H9 (cell line): ENCODE measurements around the gene COQ5. TPM values are rescaled to one million over a fixed set of nuclear protein-coding genes. Genes with fewer than 3 reads are reported as not detected.

Experiments
- DNase-seq: peaks from one replicate; pipeline ENCODE4 v3.0.0-alpha.2; 2017
- H2AFZ ChIP-seq: one replicate; pipeline ENCODE4 v1.6.1; 2013; ENCODE audit warnings: mild to moderate bottlenecking, low read length, control low read depth, moderate library complexity
- H2AK5ac ChIP-seq: 2 replicates; pipeline ENCODE4 v1.6.1; 2013; ENCODE audit warnings: low read length, control low read depth, mixed read lengths; ENCODE audit not compliant: insufficient read length
- H2BK120ac ChIP-seq: one replicate; pipeline ENCODE4 v1.6.1; 2013; ENCODE audit warnings: low read depth, mild to moderate bottlenecking, low read length, control low read depth, inconsistent platforms; ENCODE audit not compliant: poor library complexity, severe bottlenecking
- H2BK12ac ChIP-seq: 2 replicates; pipeline ENCODE4 v1.6.1; 2013; ENCODE audit warnings: low read length, control low read depth, mixed read lengths, low read depth; ENCODE audit not compliant: insufficient read length
- H2BK15ac ChIP-seq: 2 replicates; pipeline ENCODE4 v1.6.1; 2013; ENCODE audit warnings: low read depth, low read length, control low read depth
- H2BK20ac ChIP-seq: one replicate; pipeline ENCODE4 v1.6.1; 2013; ENCODE audit warnings: low read depth, mild to moderate bottlenecking, low read length, control low read depth, inconsistent platforms; ENCODE audit not compliant: poor library complexity, severe bottlenecking
- H2BK5ac ChIP-seq: 2 replicates; pipeline ENCODE4 v1.6.1; 2013; ENCODE audit warnings: low read length, control low read depth, mixed read lengths; ENCODE audit not compliant: insufficient read length
- H3K14ac ChIP-seq: 2 replicates; pipeline ENCODE4 v1.6.1; 2013; ENCODE audit warnings: low read length, control low read depth; ENCODE audit not compliant: insufficient read depth
- H3K18ac ChIP-seq: 2 replicates; pipeline ENCODE4 v1.6.1; 2013; ENCODE audit warnings: low read depth, mild to moderate bottlenecking, mixed read lengths, low read length, control low read depth; ENCODE audit not compliant: insufficient read length
- H3K23ac ChIP-seq: 2 replicates; pipeline ENCODE4 v1.6.1; 2013; ENCODE audit warnings: low read length, control low read depth, mixed read lengths, low read depth; ENCODE audit not compliant: insufficient read length
- H3K23me2 ChIP-seq: 2 replicates; pipeline ENCODE4 v1.6.1; 2013; ENCODE audit warnings: low read depth, mild to moderate bottlenecking, mixed read lengths, low read length, control low read depth; ENCODE audit not compliant: insufficient read length, poor library complexity, severe bottlenecking
- H3K27ac ChIP-seq: 2 replicates; pipeline ENCODE4 v1.5.1; 2013; ENCODE audit warnings: low read length, control low read depth, mixed read lengths, low read depth; ENCODE audit not compliant: insufficient read length
- H3K27me3 ChIP-seq: 2 replicates; pipeline ENCODE4 v1.6.1; 2013; ENCODE audit warnings: low read length, control low read depth, inconsistent platforms; ENCODE audit not compliant: insufficient read depth
- H3K4ac ChIP-seq: 2 replicates; pipeline ENCODE4 v1.6.1; 2013; ENCODE audit warnings: low read depth, mild to moderate bottlenecking, control low read depth, inconsistent platforms, low read length, moderate library complexity
- H3K4me1 ChIP-seq: 2 replicates; pipeline ENCODE4 v1.6.1; 2013; ENCODE audit warnings: low read length, control low read depth, inconsistent platforms; ENCODE audit not compliant: insufficient read depth
- H3K4me2 ChIP-seq: 2 replicates; pipeline ENCODE4 v1.6.1; 2013; ENCODE audit warnings: low read length, control low read depth, mixed read lengths; ENCODE audit not compliant: insufficient read length, insufficient read depth
- H3K56ac ChIP-seq: 2 replicates; pipeline ENCODE4 v1.6.1; 2013; ENCODE audit warnings: low read depth, mild to moderate bottlenecking, mixed read lengths, low read length, control low read depth; ENCODE audit not compliant: insufficient read length
- H3K79me1 ChIP-seq: 2 replicates; pipeline ENCODE4 v1.6.1; 2013; ENCODE audit warnings: low read depth, mild to moderate bottlenecking, moderate library complexity, low read length, control low read depth, inconsistent platforms; ENCODE audit not compliant: insufficient read depth, poor library complexity, severe bottlenecking
- H3K79me2 ChIP-seq: 2 replicates; pipeline ENCODE4 v1.6.1; 2013; ENCODE audit warnings: low read length, control low read depth, inconsistent platforms; ENCODE audit not compliant: insufficient read depth
- H3K9ac ChIP-seq: 2 replicates; pipeline ENCODE4 v1.6.1; 2013; ENCODE audit warnings: low read length, control low read depth, mixed read lengths; ENCODE audit not compliant: insufficient read length; ENCODE audit errors: extremely low read depth
- H3K9me3 ChIP-seq: one replicate; pipeline ENCODE4 v1.6.1; 2013; ENCODE audit warnings: low read depth, low read length, inconsistent platforms; ENCODE audit not compliant: control insufficient read depth
- H3T11ph ChIP-seq: one replicate; pipeline ENCODE4 v1.6.1; 2013; ENCODE audit warnings: mild to moderate bottlenecking, low read length, control low read depth, inconsistent platforms
- H4K20me1 ChIP-seq: one replicate; pipeline ENCODE4 v1.6.1; 2013; ENCODE audit not compliant: control insufficient read depth, insufficient read length, insufficient read depth
- H4K5ac ChIP-seq: 2 replicates; pipeline ENCODE4 v1.6.1; 2013; ENCODE audit warnings: low read depth, mild to moderate bottlenecking, mixed read lengths, low read length, control low read depth; ENCODE audit not compliant: insufficient read length
- H4K8ac ChIP-seq: replicated peaks from 2 replicates; pipeline ENCODE4 v1.6.1; 2013; ENCODE audit warnings: low read length, control low read depth, mixed read lengths, low read depth; ENCODE audit not compliant: insufficient read length
- H4K91ac ChIP-seq: 2 replicates; pipeline ENCODE4 v1.6.1; 2013; ENCODE audit warnings: low read depth, mild to moderate bottlenecking, moderate library complexity, mixed read lengths, low read length, control low read depth; ENCODE audit not compliant: insufficient read length
- H3K27ac Mint-ChIP-seq, 3 experiments: 2 replicates in 2 of 3; 3 replicates in 1 of 3; pipeline ENCODE4 v1.8.0; 2020 to 2021; ENCODE audit warnings: mixed read lengths in 3 of 3, mild to moderate bottlenecking in 1 of 3, moderate library complexity in 1 of 3
- H3K27me3 Mint-ChIP-seq: 2 replicates; pipeline ENCODE4 v1.8.0; 2021; ENCODE audit warnings: low read depth, mild to moderate bottlenecking, moderate library complexity, mixed read lengths
- H3K36me3 Mint-ChIP-seq, 3 experiments: 2 replicates in 2 of 3; 3 replicates in 1 of 3; pipeline ENCODE4 v1.8.0; 2020 to 2021; ENCODE audit warnings: low read depth in 3 of 3, mixed read lengths in 3 of 3; ENCODE audit not compliant: insufficient read depth in 1 of 3
- H3K4me1 Mint-ChIP-seq, 2 experiments: 2 replicates each; pipeline ENCODE4 v1.8.0; 2020; ENCODE audit warnings: mixed read lengths in 2 of 2
- H3K4me3 Mint-ChIP-seq, 2 experiments: 2 replicates in 1 of 2; 3 replicates in 1 of 2; pipeline ENCODE4 v1.8.0; 2020 to 2021; ENCODE audit warnings: mild to moderate bottlenecking in 2 of 2, mixed read lengths in 2 of 2, moderate library complexity in 1 of 2
- H3K9me3 Mint-ChIP-seq, 2 experiments: 2 replicates in 1 of 2; 3 replicates in 1 of 2; pipeline ENCODE4 v1.8.0; 2020; ENCODE audit warnings: mild to moderate bottlenecking in 2 of 2, mixed read lengths in 2 of 2, moderate library complexity in 1 of 2
- CTCF ChIP-seq: fragments of 200-600 bp; sonication (generic); conservative IDR thresholded peaks from 3 replicates; pipeline ENCODE4 v1.8.0; 2021; ENCODE audit warnings: antibody characterized with exemption, mild to moderate bottlenecking
- WGBS: extraction: QIAGEN DNeasy Blood & Tissue Kit; methylation state at CpG from one replicate; pipeline ENCODE4 v1.1.7; 2013; ENCODE audit warnings: missing lambda C conversion rate, low lambda C conversion rate, mixed read lengths; ENCODE audit not compliant: insufficient read length; ENCODE audit errors: extremely low coverage; 5-methylcytosine and 5-hydroxymethylcytosine counted together
- total RNA-seq: library from RNA; stranded (reverse); gene quantifications from 2 replicates; pipeline ENCODE4 v1.2.1, GENCODE V29; 2021

COQ5 gene
- total RNA-seq, 1 experiment from 2014 or later = 34.8 TPM

GRCh38 chr12:120495731-120496412 lies 33.1 kb downstream of the COQ5 start, which contains the start of gene DYNLL1:
Gene DYNLL1, plus strand, starts transcription at chr12:120496113. Its CDS starts 309 bp downstream, at chr12:120496422.
- Mint-ChIP-seq H3K4me3 (peak within 1 kb of the TSS; percentile 97 to 99), H3K9me3 (no peaks in the 10 kb centered on the region)
- WGBS = no CpG with 5 or more reads among the region's 53 CpGs

More at GRCh38 chr12:120495731-120496412, 33.1 kb downstream of the COQ5 start, which contains the start of gene DYNLL1:
- Histone ChIP-seq H4K91ac (no peak within 1 kb of the TSS), H4K5ac (no peak within 1 kb of the TSS), H3K18ac (no peak within 1 kb of the TSS), H4K8ac (no peak within 1 kb of the TSS), H3K4me2 (peak within 1 kb of the TSS; percentile 100), H3T11ph (no peak within 1 kb of the TSS), H3K79me2 (peaks cover 10% of the 10 kb centered on the region; the same call in 1 of the 2 replicates), H3K23me2 (peaks cover 14% of the 10 kb centered on the region), H2BK15ac (no peak within 1 kb of the TSS), H3K27me3 (no peaks in the 10 kb centered on the region), H2BK20ac (no peak within 1 kb of the TSS), H3K14ac (peak within 1 kb of the TSS; percentile 51), H2AK5ac (no peak within 1 kb of the TSS), H3K4ac (no peak within 1 kb of the TSS), H3K9ac (peak within 1 kb of the TSS; percentile 72), H3K9me3 (no peaks in the 10 kb centered on the region), H4K20me1 (no peaks in the 10 kb centered on the region), H3K79me1 (peaks cover 3% of the 10 kb centered on the region), H2BK12ac (no peak within 1 kb of the TSS), H2BK5ac (no peak within 1 kb of the TSS), H3K4me1 (no peaks in the 10 kb centered on the region; the same call in 1 of the 2 replicates), H3K56ac (no peak within 1 kb of the TSS), H2AFZ (peak within 1 kb of the TSS; percentile 19), H3K27ac (no peak within 1 kb of the TSS), H3K23ac (no peak within 1 kb of the TSS), H2BK120ac (no peak within 1 kb of the TSS)
- Mint-ChIP-seq H3K27ac (peak within 1 kb of the TSS; percentile 96), H3K36me3 (peaks cover 20 to 48% (median 39%) of the 10 kb centered on the region in 3 experiments; a peak in 6 of 7 replicates), H3K4me1 (peaks cover 26 to 30% of the 10 kb centered on the region in 2 experiments), H3K27me3 (no peaks in the 10 kb centered on the region)
- DNase-seq = peak; percentile 99
- no peak for TF ChIP-seq CTCF
